ENCODE results near the gene HMGB2. TPM values are rescaled to one million over a fixed set of nuclear protein-coding genes. Genes with fewer than 3 reads are reported as not detected.

The HMGB2 gene
- total RNA-seq, 1 experiment from 2014 or later = 290 TPM

- peak; percentile 86 for DNase-seq (ENCODE audit: low spot score)
These were observed 964 bp upstream of the HMGB2 start for GRCh38 chr4:173334891-173335752.

- peak; percentile 13 for DNase-seq (ENCODE audit: low spot score)
These were observed 487 bp downstream of the HMGB2 start for GRCh38 chr4:173333658-173334084.

DNA sequence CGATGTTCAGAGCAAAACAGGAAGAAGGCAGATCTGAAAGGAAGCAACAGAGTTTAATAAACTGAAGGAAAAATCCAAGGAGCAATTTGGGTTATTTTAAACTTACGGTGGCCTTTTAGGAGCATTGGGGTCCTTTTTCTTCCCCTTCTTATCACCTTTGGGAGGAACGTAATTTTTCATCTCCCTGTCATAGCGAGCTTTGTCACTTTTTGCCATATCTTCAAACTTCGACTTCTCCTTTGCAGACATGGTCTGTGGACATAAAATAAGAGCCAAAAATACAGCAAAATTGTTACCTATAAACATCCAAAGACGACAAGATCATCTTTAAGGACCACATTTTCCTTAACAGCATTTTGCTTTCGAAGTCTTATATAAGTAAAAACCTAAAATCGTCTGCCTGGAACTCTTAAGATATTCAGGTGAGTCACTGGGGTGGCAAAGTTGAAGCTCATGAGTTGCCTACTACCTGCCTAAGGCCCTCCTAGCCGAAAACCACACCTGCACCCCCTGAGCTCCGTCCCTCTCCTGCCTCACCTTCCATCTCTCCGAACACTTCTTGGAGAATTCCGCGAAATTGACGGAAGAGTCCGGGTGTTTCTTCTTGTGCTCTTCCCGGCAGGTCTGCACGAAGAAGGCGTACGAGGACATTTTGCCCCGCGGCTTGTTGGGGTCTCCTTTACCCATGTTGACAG is 1.0 kb downstream of the HMGB2 start:
- peak; percentile 25 for DNase-seq (ENCODE audit: low spot score)

GRCh38 chr4:173332021-173332487 is 2.1 kb downstream of the HMGB2 start:
- no peak for DNase-seq (ENCODE audit: low spot score)

DNA sequence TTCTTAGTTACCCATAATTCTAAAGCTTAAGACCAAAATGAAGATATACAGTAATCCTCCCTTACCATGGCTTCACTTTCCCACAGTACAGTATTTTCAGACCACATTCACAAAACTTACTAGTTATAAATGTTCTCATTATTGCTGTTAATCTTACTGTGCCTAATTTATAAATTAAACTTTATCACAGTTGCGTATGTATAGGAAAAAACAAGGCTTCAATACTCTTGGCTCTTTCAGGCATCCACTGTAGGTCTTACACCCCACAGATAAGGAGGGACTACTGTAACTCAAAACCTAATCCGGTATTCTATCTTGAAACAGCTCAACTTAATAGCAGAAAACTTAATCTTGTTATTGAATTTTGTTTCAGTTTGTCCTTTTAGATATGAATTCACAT is 3.6 kb downstream of the HMGB2 start:
- DNase-seq (ENCODE audit: low spot score) = no peak

GRCh38 chr4:173328236-173328901 is 5.8 kb downstream of the HMGB2 start:
- DNase-seq (ENCODE audit: low spot score) = no peak

DNA sequence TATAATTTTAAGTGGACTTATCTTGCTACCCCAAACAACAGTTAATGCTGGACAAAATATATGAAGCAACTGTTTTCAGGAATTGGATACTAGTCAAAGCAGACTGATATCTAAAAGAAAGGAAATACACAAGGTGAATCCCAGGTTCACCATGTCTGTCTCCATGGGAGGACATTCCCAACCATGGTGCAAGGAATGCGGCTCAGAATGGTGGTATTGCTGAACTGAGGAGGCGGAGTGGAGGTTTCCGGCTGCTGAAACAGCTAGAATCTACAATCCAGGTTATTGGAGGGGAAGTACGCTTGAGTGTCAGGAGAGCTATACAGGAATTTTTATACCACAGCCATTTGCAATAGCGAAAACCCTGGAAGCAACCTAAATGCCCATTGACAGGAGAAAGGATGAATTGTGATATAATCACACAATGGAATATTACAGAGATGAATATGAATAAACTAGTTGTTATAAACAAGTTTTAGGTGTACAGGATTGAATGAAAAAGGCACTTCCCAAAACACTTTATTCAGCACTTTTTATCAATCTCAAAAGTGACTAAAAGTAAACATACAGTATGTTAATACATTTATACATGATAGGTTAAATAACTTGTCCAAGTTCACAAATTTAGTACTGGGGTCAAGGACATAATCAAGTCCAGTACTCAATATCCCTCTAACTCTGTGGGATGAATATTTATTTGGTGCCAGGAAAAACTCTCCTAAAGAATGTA is 9.0 kb downstream of the HMGB2 start:
- no peak for DNase-seq (ENCODE audit: low spot score)

GRCh38 chr4:173319696-173320095 is 14.5 kb downstream of the HMGB2 start:
- DNase-seq (ENCODE audit: low spot score) = no peak

- peak; percentile 51 for DNase-seq (ENCODE audit: low spot score)
These were observed 15.4 kb downstream of the HMGB2 start for GRCh38 chr4:173318648-173319211.

DNA sequence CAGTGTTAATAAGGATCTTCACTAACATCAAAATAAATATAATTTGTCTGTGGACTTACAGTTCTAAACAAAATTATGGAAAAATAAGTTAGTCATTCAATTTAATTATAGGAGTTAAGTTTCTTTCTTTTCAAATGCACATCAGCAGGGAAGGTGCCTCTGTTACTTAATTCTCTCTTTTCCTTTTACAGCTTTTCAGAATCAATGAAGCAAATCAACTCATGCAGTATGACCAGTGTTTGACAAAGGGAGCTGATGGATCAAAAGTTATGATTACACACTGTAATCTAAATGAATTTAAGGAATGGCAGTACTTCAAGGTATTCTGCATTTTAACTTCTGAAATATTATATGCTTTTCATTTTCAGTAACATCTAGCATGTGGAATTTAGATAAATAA is 15.9 kb downstream of the HMGB2 start:
- no peak for DNase-seq (ENCODE audit: low spot score)

DNA sequence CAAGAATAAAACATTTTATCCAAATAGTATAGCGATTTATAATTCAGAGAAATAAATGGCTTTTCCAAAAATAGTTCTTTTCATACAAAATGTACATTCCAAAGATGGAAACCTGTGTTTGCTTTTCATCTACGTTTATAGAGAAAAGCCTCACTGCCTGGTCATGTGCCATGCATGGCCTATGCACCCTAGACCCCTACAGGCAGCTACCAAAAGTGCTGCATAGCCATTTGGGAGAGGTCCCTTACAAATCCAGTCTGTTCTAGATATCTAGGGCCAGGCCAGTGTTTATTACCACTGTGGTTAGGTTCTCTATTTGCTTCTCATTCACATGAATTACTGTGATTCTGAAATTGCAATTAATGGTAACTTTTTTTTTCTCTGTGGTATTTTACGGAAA is 17.2 kb downstream of the HMGB2 start:
- DNase-seq (ENCODE audit: low spot score) = no peak

DNA sequence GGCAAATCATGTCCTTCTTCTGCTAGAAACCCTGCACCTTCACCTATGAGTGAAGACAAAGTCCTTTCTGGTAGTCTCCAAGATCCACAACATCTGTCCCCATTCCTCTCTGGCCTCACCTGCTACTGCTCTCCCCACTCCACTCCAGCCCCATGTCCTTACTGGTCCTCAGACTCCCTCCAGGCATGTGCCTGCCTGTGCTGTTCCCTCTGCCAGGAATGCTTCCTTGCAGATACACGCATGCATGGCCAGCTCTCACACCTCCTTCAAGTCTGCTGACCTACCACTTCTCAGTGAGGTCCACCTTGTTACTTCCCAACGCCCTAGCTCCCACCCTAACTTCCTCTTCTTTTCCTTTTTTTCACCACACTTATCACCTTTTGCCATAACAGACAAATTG is 18.1 kb downstream of the HMGB2 start:
- DNase-seq (ENCODE audit: low spot score) = no peak

GRCh38 chr4:173314715-173315114 is 19.4 kb downstream of the HMGB2 start:
- DNase-seq (ENCODE audit: low spot score) = no peak

DNA sequence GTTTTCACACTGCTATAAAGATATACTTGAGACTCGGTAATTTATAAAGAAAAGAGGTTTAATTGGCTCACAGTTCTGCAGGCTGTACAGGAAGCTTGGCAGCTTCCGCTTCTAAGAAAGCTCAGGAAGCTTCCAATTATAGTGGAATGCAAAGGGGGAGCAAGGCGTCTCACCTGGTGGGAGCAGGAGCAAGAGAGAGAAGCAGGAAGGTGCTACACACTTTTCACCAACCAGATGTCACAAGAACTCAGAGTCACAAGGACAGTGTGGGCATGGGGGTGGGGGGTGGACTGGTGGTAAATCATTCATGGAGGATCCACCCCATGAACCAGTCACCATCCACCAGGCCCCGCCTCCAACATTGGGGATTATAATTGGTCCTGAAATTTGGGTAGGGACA is 22.8 kb downstream of the HMGB2 start:
- DNase-seq (ENCODE audit: low spot score) = no peak

DNA sequence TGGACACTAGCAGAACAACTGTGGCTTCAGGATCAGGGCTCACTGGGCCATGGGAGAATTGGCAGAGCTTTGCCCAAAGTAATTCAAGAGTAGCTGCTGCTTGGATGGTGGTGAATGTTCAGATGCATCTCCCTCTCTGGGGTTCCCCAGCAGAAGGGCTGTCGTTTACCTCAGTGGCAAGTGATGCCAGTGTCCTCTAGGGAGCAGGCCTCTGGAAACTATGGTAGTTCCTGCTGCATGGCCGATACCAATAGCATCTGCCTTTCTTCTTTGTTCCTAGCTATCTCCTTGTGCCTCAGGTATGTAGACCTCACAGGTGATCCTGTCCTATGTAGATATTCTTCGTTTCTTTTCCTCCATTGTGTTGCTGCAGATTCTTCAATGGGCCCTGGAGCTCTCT is 26.4 kb downstream of the HMGB2 start:
- no peak for DNase-seq (ENCODE audit: low spot score)

DNA sequence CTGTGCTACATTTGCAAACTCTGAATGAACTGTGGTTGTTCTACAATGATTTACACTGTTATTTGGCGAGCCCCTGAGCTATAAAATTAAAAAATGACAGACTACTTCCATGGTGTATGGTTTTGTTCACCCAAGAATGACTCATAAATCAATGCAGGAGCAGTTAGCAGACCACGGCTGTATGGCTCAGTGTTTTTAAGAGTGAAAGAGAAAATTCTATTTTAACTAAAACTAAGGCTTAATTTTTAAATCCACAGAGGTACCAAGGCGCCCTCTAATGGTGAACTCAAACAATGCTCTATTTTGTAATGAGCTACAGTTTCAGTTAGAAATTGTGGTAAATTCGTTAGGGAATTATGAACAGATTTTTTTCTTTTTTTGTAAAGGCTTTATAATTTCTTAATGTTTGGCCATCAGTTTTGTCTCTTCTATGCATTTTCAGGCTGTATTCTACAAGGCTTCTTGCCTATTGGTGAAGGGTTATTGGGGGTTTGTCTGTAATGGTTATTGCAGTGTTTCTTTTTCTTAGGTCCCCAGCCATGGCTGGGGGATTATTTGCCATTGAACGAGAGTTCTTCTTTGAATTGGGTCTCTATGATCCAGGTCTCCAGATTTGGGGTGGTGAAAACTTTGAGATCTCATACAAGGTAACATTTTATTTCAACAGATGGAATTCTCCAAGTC is 32.5 kb downstream of the HMGB2 start:
- DNase-seq (ENCODE audit: low spot score) = peak; percentile 34

- no peak for DNase-seq (ENCODE audit: low spot score)
These were observed 39.7 kb downstream of the HMGB2 start for GRCh38 chr4:173294444-173294843.

DNA sequence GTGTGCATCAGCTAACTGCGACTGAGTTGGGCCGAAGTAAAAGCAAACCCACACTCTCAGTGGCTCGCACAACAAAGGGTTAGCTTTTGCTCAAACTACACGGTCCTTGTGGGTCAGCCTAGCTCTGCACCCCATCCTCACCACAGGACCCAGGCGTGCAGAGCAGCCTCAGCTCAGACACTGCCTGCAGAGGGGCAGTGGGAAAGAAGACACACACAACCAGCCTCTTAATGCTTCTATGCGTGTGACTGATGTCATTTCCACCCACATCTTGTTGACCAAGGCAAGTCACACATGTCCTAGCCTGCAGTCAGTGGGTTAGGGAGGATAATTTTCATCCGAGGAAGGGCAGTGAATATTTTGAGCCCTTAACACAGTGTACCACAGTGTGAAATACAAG is 40.5 kb downstream of the HMGB2 start:
- no peak for DNase-seq (ENCODE audit: low spot score)

GRCh38 chr4:173291899-173292298 is 42.3 kb downstream of the HMGB2 start:
- DNase-seq (ENCODE audit: low spot score) = no peak

GRCh38 chr4:173289353-173289727 is 44.8 kb downstream of the HMGB2 start:
- no peak for DNase-seq (ENCODE audit: low spot score)

All from A172 (cell line).